Measurements from ENCODE around the gene TMEM203. TPM values are rescaled to one million over a fixed set of nuclear protein-coding genes. Genes with fewer than 3 reads are reported as not detected.

The TMEM203 gene
- total and polyA plus RNA-seq, 4 donors = 19.9 to 27.5 (median 21.5) TPM

DNA sequence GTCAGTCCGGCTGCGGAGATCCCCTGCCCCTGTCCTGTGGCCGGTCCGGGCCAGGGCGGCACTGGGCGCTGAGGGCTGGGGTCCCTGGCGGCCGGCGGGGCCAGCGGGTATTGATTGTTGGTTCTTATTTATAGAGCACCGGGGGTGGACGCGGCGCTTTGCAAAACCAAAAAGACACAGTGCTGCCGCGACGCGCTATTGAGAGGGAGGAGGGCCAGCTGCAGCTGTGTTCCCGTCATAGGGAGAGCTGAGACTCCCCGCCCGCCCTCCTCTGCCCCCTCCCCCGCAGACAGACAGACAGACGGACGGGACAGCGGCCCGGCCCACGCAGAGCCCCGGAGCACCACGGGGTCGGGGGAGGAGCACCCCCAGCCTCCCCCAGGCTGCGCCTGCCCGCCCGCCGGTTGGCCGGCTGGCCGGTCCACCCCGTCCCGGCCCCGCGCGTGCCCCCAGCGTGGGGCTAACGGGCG, 38.1 kb downstream of the TMEM203 start:
- H3K36me3 ChIP-seq (ENCODE audit: control insufficient read depth in 4 of 4, insufficient read depth in 3 of 4, low read depth in 1 of 4, low read length in 3 of 4) = no peaks in the 10 kb centered on the region
- peaks cover 18 to 33% (median 22%) of the 10 kb centered on the region in 4 donors for H3K4me1 ChIP-seq (ENCODE audit: control insufficient read depth in 4 of 4, insufficient read depth in 4 of 4, low read length in 3 of 4)
- no peak overlapping the region for H3K27ac ChIP-seq (ENCODE audit: low read depth in 1 of 2, low read length in 2 of 2)
- DNase-seq (ENCODE audit: low spot score) = no peak
- H3K4me3 ChIP-seq (ENCODE audit: low read depth in 1 of 3, low read length in 3 of 3) = no peak overlapping the region
- TF ChIP-seq RAD21 (IDR thresholded peaks at IDR 0.05) = no peak
- TF ChIP-seq SP1 (IDR thresholded peaks at IDR 0.05) = no peak
- TF ChIP-seq FOXA2 (IDR thresholded peaks at IDR 0.05) = no peak
- no peak for TF ChIP-seq FOXA1 (IDR thresholded peaks at IDR 0.05)
- TF ChIP-seq HNF4G (IDR thresholded peaks at IDR 0.05) = no peak
- no peak for TF ChIP-seq JUND (IDR thresholded peaks at IDR 0.05)
- WGBS = 23% methylated on average over 44 of the region's 44 CpGs
- no peak overlapping the region for H3K9ac ChIP-seq (ENCODE audit: low read depth in 1 of 2, low read length in 2 of 2)
- no peaks in the 10 kb centered on the region for H3K9me3 ChIP-seq (ENCODE audit: control insufficient read depth in 4 of 4, low read length in 3 of 4)
- peaks cover 7 to 36% (median 15%) of the 10 kb centered on the region in 4 donors for H3K27me3 ChIP-seq (ENCODE audit: control insufficient read depth in 4 of 4, insufficient read depth in 4 of 4, low read length in 3 of 4)

GRCh38 chr9:137166380-137167229, 38.8 kb downstream of the TMEM203 start:
- TF ChIP-seq, protein P1, sequence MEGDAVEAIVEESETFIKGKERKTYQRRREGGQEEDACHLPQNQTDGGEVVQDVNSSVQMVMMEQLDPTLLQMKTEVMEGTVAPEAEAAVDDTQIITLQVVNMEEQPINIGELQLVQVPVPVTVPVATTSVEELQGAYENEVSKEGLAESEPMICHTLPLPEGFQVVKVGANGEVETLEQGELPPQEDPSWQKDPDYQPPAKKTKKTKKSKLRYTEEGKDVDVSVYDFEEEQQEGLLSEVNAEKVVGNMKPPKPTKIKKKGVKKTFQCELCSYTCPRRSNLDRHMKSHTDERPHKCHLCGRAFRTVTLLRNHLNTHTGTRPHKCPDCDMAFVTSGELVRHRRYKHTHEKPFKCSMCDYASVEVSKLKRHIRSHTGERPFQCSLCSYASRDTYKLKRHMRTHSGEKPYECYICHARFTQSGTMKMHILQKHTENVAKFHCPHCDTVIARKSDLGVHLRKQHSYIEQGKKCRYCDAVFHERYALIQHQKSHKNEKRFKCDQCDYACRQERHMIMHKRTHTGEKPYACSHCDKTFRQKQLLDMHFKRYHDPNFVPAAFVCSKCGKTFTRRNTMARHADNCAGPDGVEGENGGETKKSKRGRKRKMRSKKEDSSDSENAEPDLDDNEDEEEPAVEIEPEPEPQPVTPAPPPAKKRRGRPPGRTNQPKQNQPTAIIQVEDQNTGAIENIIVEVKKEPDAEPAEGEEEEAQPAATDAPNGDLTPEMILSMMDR (IDR thresholded peaks at IDR 0.05; ENCODE audit: low read depth, low read length, missing input control) = no peak
- H3K4me3 ChIP-seq (ENCODE audit: low read depth in 1 of 3, low read length in 3 of 3) = no peak overlapping the region
- peaks cover 7 to 36% (median 15%) of the 10 kb centered on the region in 4 donors for H3K27me3 ChIP-seq (ENCODE audit: control insufficient read depth in 4 of 4, insufficient read depth in 4 of 4, low read length in 3 of 4)
- H3K9ac ChIP-seq (ENCODE audit: low read depth in 1 of 2, low read length in 2 of 2) = no peak overlapping the region
- H3K36me3 ChIP-seq (ENCODE audit: control insufficient read depth in 4 of 4, insufficient read depth in 3 of 4, low read depth in 1 of 4, low read length in 3 of 4) = no peaks in the 10 kb centered on the region
- 70% methylated on average over 22 of the region's 22 CpGs for WGBS
- H3K27ac ChIP-seq (ENCODE audit: low read depth in 1 of 2, low read length in 2 of 2) = no peak overlapping the region
- peaks cover 18 to 33% (median 22%) of the 10 kb centered on the region in 4 donors for H3K4me1 ChIP-seq (ENCODE audit: control insufficient read depth in 4 of 4, insufficient read depth in 4 of 4, low read length in 3 of 4)
- DNase-seq (ENCODE audit: low spot score) = no peak
- no peaks in the 10 kb centered on the region for H3K9me3 ChIP-seq (ENCODE audit: control insufficient read depth in 4 of 4, low read length in 3 of 4)

DNA sequence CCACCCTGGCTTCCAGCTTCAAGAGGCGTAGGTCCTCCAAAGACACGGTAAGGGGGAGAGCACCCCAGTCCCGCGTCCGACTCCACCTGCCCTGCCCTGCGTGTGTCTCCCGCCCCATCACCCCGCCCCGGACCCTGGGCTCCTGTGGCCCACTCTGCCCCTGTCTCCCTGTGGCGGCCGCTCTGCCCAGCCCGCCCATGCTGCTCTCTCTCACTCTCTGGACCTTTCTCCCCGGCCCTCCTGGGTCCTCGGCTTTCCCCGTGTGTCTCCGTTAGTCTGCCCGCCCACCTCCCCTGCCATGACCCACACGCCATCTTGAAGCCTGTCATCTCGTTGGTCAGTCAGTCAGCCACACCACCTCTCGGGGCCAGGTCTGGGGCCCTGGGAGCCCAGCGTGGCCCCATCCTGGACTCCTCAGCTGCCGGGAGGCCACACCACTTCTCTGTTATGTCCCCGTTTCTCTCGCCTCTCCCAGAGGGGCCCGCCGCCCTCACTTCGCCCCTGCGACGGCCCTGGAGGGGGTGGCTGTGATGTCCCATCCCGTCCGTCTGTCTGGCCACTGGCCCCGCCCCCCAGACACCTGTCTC, 40.1 kb downstream of the TMEM203 start:
- TF ChIP-seq HNF4A (conservative IDR thresholded peaks at IDR 0.05) (no peak), HNF4G (IDR thresholded peaks at IDR 0.05) (no peak), RXRA (IDR thresholded peaks at IDR 0.05) (no peak), NR2F2 (IDR thresholded peaks at IDR 0.05) (no peak), FOXA2 (IDR thresholded peaks at IDR 0.05) (no peak), FOXA1 (IDR thresholded peaks at IDR 0.05) (no peak), MAX (IDR thresholded peaks at IDR 0.05) (no peak), RAD21 (IDR thresholded peaks at IDR 0.05) (no peak), TAF1 (conservative IDR thresholded peaks at IDR 0.05) (no peak)
- TF ChIP-seq, protein P1 (IDR thresholded peaks at IDR 0.05; ENCODE audit: low read depth, low read length, missing input control) = no peak
- Histone ChIP-seq H3K27me3 (ENCODE audit: control insufficient read depth in 4 of 4, insufficient read depth in 4 of 4, low read length in 3 of 4) (peaks cover 5 to 36% (median 15%) of the 10 kb centered on the region in 4 donors), H3K27ac (ENCODE audit: low read depth in 1 of 2, low read length in 2 of 2) (no peak overlapping the region), H3K9ac (ENCODE audit: low read depth in 1 of 2, low read length in 2 of 2) (no peak overlapping the region), H3K4me1 (ENCODE audit: control insufficient read depth in 4 of 4, insufficient read depth in 4 of 4, low read length in 3 of 4) (peaks cover 18 to 33% (median 22%) of the 10 kb centered on the region in 4 donors), H3K4me3 (ENCODE audit: low read depth in 1 of 3, low read length in 3 of 3) (no peak overlapping the region), H3K36me3 (ENCODE audit: control insufficient read depth in 4 of 4, insufficient read depth in 3 of 4, low read depth in 1 of 4, low read length in 3 of 4) (no peaks in the 10 kb centered on the region), H3K9me3 (ENCODE audit: control insufficient read depth in 4 of 4, low read length in 3 of 4) (no peaks in the 10 kb centered on the region)
- DNase-seq (ENCODE audit: low spot score) = no peak
- WGBS = 80% methylated on average over 32 of the region's 32 CpGs
